HCT116 (cell line): ENCODE measurements around the gene PDE6B. TPM values are rescaled to one million over a fixed set of nuclear protein-coding genes. Genes with fewer than 3 reads are reported as not detected.

Experiments used
- ATAC-seq: fragments of 200-7000 bp; cut with Tn5 transposase; 2 replicates; pipeline ENCODE4 v1.9.1; 2020; ENCODE audit warnings: mild to moderate bottlenecking, moderate library complexity
- BruUV-seq: library from RNA; stranded (reverse); fragments of 400-500 nt; replicated peaks from 2 replicates; lab custom pipeline; 2021; lab: Mats Ljungman, UMichigan
- CTCF ChIA-PET: fragments of 300-600 bp; sonication (Branson Sonifier 250); formaldehyde crosslinking; loops from one replicate; lab custom pipeline; 2021; ENCODE audit warnings: antibody characterized with exemption; lab: Charles Lee
- POLR2A ChIA-PET: fragments of 300-600, 350-600 bp; sonication (Branson Sonifier 250); formaldehyde crosslinking; loops from one replicate; lab custom pipeline; 2021; ENCODE audit warnings: antibody characterized with exemption; lab: Charles Lee
- RAD21 ChIA-PET, 2 experiments: fragments of 300-600 bp; sonication (Branson Sonifier 250); formaldehyde crosslinking; loops; one replicate each; lab custom pipeline; 2023; ENCODE audit warnings: low total read pairs in 2 of 2; ENCODE audit not compliant: uncharacterized antibody in 2 of 2, unreplicated experiment in 2 of 2, low non-redundant PET in 1 of 2; lab: Charles Lee
- DNase-seq: peaks from one replicate; pipeline ENCODE4 v3.0.0-alpha.2; 2010; ENCODE audit warnings: low read depth, low spot score
- H2AFZ ChIP-seq: fragments of 200-600 bp; shearing (Covaris generic), sonication (generic); 2 replicates; pipeline ENCODE4 v1.6.1; 2017; ENCODE audit warnings: low read depth, mixed run types, mixed read lengths, antibody characterized with exemption, low read length; ENCODE audit not compliant: poor library complexity, severe bottlenecking
- H3K27ac ChIP-seq: 2 replicates; pipeline ENCODE4 v1.5.1; 2012; ENCODE audit warnings: low read depth, low read length
- H3K27me3 ChIP-seq: fragments of 200-600 bp; sonication (generic); 2 replicates; pipeline ENCODE4 v1.6.1; 2016; ENCODE audit warnings: mixed run types, low read length, mixed read lengths; ENCODE audit not compliant: insufficient read depth
- H3K36me3 ChIP-seq, 2 experiments: fragments of 200-500 bp in 1 of 2; fragments of 200-600 bp in 1 of 2; sonication (Bioruptor generic) in 1 of 2; sonication (generic) in 1 of 2; 2 replicates each; pipeline versions ENCODE4 v1.5.1 to v1.6.1; 2014 to 2016; ENCODE audit warnings: low read length in 2 of 2, inconsistent platforms in 1 of 2, mixed read lengths in 1 of 2, mixed run types in 1 of 2; ENCODE audit not compliant: insufficient read depth in 2 of 2, control insufficient read depth in 1 of 2
- H3K4me1 ChIP-seq, 2 experiments: fragments of 200-600 bp in 1 of 2; sonication (generic) in 1 of 2; 2 replicates each; pipeline versions ENCODE4 v1.5.1 to v1.6.1; 2012 to 2017; ENCODE audit warnings: low read length in 2 of 2, inconsistent platforms in 1 of 2, mild to moderate bottlenecking in 1 of 2, mixed read lengths in 1 of 2, mixed run types in 1 of 2, moderate library complexity in 1 of 2; ENCODE audit not compliant: insufficient read depth in 2 of 2, control insufficient read depth in 1 of 2
- H3K4me2 ChIP-seq: fragments of 200-600 bp; sonication (generic); 2 replicates; pipeline ENCODE4 v1.6.1; 2017; ENCODE audit warnings: mixed run types, low read length, mixed read lengths
- H3K4me3 ChIP-seq, 2 experiments: fragments of 200-600 bp in 1 of 2; sonication (generic) in 1 of 2; replicated peaks in 1 of 2; 2 replicates each; pipeline ENCODE4 v1.5.1; 2011 to 2016; ENCODE audit warnings: low read length in 2 of 2, control low read depth in 1 of 2, low read depth in 1 of 2, mild to moderate bottlenecking in 1 of 2, mixed read lengths in 1 of 2, mixed run types in 1 of 2
- H3K79me2 ChIP-seq: fragments of 200-600 bp; sonication (generic); 2 replicates; pipeline ENCODE4 v1.6.1; 2017; ENCODE audit warnings: mild to moderate bottlenecking, mixed run types, low read length, moderate library complexity, mixed read lengths; ENCODE audit not compliant: insufficient read depth
- H3K9ac ChIP-seq: fragments of 200-600 bp; sonication (generic); 2 replicates; pipeline ENCODE4 v1.6.1; 2016; ENCODE audit warnings: low read length, mixed read lengths
- H3K9me2 ChIP-seq: fragments of 200-600 bp; sonication (generic), shearing (Covaris generic); 2 replicates; pipeline ENCODE4 v1.6.1; 2017; ENCODE audit warnings: mixed run types, mild to moderate bottlenecking, moderate library complexity; ENCODE audit not compliant: insufficient read depth
- H3K9me3 ChIP-seq, 2 experiments: fragments of 200-500 bp in 1 of 2; fragments of 200-600 bp in 1 of 2; sonication (Bioruptor generic) in 1 of 2; sonication (generic) in 1 of 2; 2 replicates each; pipeline ENCODE4 v1.6.1; 2014 to 2017; ENCODE audit warnings: low read length in 2 of 2, mixed read lengths in 2 of 2, inconsistent platforms in 1 of 2, low read depth in 1 of 2, mild to moderate bottlenecking in 1 of 2, mixed run types in 1 of 2, moderate library complexity in 1 of 2; ENCODE audit not compliant: control insufficient read depth in 1 of 2, insufficient read depth in 1 of 2
- H4K20me1 ChIP-seq: fragments of 200-600 bp; sonication (generic), shearing (Covaris generic); 2 replicates; pipeline ENCODE4 v1.6.1; 2017; ENCODE audit warnings: mixed run types, mild to moderate bottlenecking, moderate library complexity; ENCODE audit not compliant: insufficient read depth
- CBX3 ChIP-seq: IDR thresholded peaks from 2 replicates; pipeline ENCODE4 v1.6.1; 2012; ENCODE audit warnings: low read depth
- CEBPB ChIP-seq: IDR thresholded peaks from 2 replicates; pipeline ENCODE4 v1.6.1; 2012; ENCODE audit warnings: low read depth
- ELF1 ChIP-seq: IDR thresholded peaks from 2 replicates; pipeline ENCODE4 v1.6.1; 2012; ENCODE audit warnings: low read depth, borderline replicate concordance
- EZH2 ChIP-seq: fragments of 200-600 bp; sonication (generic); IDR thresholded peaks from 2 replicates; pipeline ENCODE4 v1.6.1; 2017; ENCODE audit warnings: antibody characterized with exemption, mixed run types
- EZH2phosphoT487 ChIP-seq: fragments of 200-600 bp; IDR thresholded peaks from 2 replicates; pipeline ENCODE4 v1.6.1; 2018; ENCODE audit warnings: antibody characterized with exemption, borderline replicate concordance
- JUND ChIP-seq: IDR thresholded peaks from 2 replicates; pipeline ENCODE4 v1.6.1; 2012
- POLR2A ChIP-seq: IDR thresholded peaks from 2 replicates; pipeline ENCODE4 v1.7.0; 2011; ENCODE audit warnings: borderline replicate concordance; ENCODE audit not compliant: insufficient read depth, insufficient read length; ENCODE audit errors: extremely low read depth
- RAD21 ChIP-seq: IDR thresholded peaks from 2 replicates; pipeline ENCODE4 v1.6.1; 2012; ENCODE audit warnings: low read depth, mild to moderate bottlenecking
- SIN3A ChIP-seq: IDR thresholded peaks from 2 replicates; pipeline ENCODE4 v1.6.1; 2012; ENCODE audit warnings: low read depth
- SP1 ChIP-seq: IDR thresholded peaks from 2 replicates; pipeline ENCODE4 v1.6.1; 2012; ENCODE audit warnings: low read depth
- SRF ChIP-seq: IDR thresholded peaks from 2 replicates; pipeline ENCODE4 v1.6.1; 2012; ENCODE audit warnings: low read depth
- YY1 ChIP-seq: IDR thresholded peaks from 2 replicates; pipeline ENCODE4 v1.6.1; 2011; ENCODE audit warnings: low read length, low read depth, moderate library complexity, mild to moderate bottlenecking; ENCODE audit not compliant: insufficient replicate concordance; ENCODE audit errors: extremely low read depth
- ZFX ChIP-seq: fragments of 450-650 bp; IDR thresholded peaks from 2 replicates; pipeline ENCODE4 v1.6.1; 2017
- intact Hi-C: fragments of 100-400 bp; cut with micrococcal nuclease; formaldehyde crosslinking; loops from 2 replicates; pipeline ENCODE4 v1.10.0; 2022
- total RNA-seq: library from RNA; stranded (reverse); gene quantifications from one replicate; pipeline ENCODE4 v1.2.1, GENCODE V29; 2021; ENCODE audit not compliant: unreplicated experiment
- TF ChIP-seq, protein P1 (sequence below), 3 experiments: fragments of 200-600 bp in 1 of 3; sonication (generic) in 1 of 3; IDR thresholded peaks in 2 of 3; conservative IDR thresholded peaks in 1 of 3; 2 replicates each; pipeline ENCODE4 v1.5.1; 2012 to 2017; ENCODE audit warnings: low read depth in 2 of 3, low read length in 2 of 3, antibody characterized with exemption in 1 of 3, borderline replicate concordance in 1 of 3, control low read depth in 1 of 3, mild to moderate bottlenecking in 1 of 3, mixed read lengths in 1 of 3, mixed run types in 1 of 3, moderate library complexity in 1 of 3; ENCODE audit not compliant: insufficient read depth in 1 of 3
- TF ChIP-seq, protein P2 (sequence below): IDR thresholded peaks from 2 replicates; pipeline ENCODE4 v1.6.1; 2012
- TF ChIP-seq, protein P3 (sequence below): IDR thresholded peaks from 2 replicates; pipeline ENCODE4 v1.6.1; 2011; ENCODE audit warnings: mild to moderate bottlenecking, low read length, moderate library complexity; ENCODE audit not compliant: insufficient replicate concordance; ENCODE audit errors: extremely low read depth

The PDE6B gene
- total RNA-seq, 1 experiment from 2014 or later = not detected

GRCh38 chr4:600850-601515 is 24.4 kb upstream of the PDE6B start:
- no peak overlapping the region for H3K27ac ChIP-seq
- TF ChIP-seq ZFX (no peak), SP1 (no peak), CBX3 (no peak), CEBPB (no peak), JUND (no peak), SIN3A (no peak), POLR2A (no peak), YY1 (no peak), SRF (no peak), RAD21 (no peak), ELF1 (no peak), EZH2phosphoT487 (no peak), EZH2 (no peak)
- TF ChIP-seq, protein P1, sequence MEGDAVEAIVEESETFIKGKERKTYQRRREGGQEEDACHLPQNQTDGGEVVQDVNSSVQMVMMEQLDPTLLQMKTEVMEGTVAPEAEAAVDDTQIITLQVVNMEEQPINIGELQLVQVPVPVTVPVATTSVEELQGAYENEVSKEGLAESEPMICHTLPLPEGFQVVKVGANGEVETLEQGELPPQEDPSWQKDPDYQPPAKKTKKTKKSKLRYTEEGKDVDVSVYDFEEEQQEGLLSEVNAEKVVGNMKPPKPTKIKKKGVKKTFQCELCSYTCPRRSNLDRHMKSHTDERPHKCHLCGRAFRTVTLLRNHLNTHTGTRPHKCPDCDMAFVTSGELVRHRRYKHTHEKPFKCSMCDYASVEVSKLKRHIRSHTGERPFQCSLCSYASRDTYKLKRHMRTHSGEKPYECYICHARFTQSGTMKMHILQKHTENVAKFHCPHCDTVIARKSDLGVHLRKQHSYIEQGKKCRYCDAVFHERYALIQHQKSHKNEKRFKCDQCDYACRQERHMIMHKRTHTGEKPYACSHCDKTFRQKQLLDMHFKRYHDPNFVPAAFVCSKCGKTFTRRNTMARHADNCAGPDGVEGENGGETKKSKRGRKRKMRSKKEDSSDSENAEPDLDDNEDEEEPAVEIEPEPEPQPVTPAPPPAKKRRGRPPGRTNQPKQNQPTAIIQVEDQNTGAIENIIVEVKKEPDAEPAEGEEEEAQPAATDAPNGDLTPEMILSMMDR (IDR thresholded peaks at IDR 0.05 in 2 of 3, conservative IDR thresholded peaks at IDR 0.05 in 1 of 3; ENCODE audit: borderline replicate concordance in 1 of 3, insufficient read depth in 1 of 3, low read depth in 2 of 3, low read length in 2 of 3) = no peak
- TF ChIP-seq, protein P2, sequence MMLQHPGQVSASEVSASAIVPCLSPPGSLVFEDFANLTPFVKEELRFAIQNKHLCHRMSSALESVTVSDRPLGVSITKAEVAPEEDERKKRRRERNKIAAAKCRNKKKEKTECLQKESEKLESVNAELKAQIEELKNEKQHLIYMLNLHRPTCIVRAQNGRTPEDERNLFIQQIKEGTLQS = no peak
- TF ChIP-seq, protein P3, sequence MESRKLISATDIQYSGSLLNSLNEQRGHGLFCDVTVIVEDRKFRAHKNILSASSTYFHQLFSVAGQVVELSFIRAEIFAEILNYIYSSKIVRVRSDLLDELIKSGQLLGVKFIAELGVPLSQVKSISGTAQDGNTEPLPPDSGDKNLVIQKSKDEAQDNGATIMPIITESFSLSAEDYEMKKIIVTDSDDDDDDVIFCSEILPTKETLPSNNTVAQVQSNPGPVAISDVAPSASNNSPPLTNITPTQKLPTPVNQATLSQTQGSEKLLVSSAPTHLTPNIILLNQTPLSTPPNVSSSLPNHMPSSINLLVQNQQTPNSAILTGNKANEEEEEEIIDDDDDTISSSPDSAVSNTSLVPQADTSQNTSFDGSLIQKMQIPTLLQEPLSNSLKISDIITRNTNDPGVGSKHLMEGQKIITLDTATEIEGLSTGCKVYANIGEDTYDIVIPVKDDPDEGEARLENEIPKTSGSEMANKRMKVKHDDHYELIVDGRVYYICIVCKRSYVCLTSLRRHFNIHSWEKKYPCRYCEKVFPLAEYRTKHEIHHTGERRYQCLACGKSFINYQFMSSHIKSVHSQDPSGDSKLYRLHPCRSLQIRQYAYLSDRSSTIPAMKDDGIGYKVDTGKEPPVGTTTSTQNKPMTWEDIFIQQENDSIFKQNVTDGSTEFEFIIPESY = no peak
- ChIA-PET POLR2A (no interaction called here), CTCF (no interaction called here), RAD21 (no interaction called here)
- no peak for ATAC-seq
- H3K9me2 ChIP-seq = no peaks in the 10 kb centered on the region
- H3K79me2 ChIP-seq = no peaks in the 10 kb centered on the region
- H3K4me1 ChIP-seq = peaks cover 3 to 4% of the 10 kb centered on the region in 2 experiments; a peak in 2 of 4 replicates
- no peaks in the 10 kb centered on the region for H4K20me1 ChIP-seq
- intact Hi-C loops = loop anchor here (10.0 kb wide), 1 partner anchor 384 kb away; the partner anchor contains the start of gene IDUA
- no peak overlapping the region for H2AFZ ChIP-seq
- no peak for DNase-seq
- no peak overlapping the region for H3K4me2 ChIP-seq
- no peak overlapping the region for H3K4me3 ChIP-seq
- BruUV-seq = no TSS peak
- H3K36me3 ChIP-seq = no peaks in the 10 kb centered on the region
- H3K27me3 ChIP-seq = no peaks in the 10 kb centered on the region
- H3K9ac ChIP-seq = no peak overlapping the region
- no peaks in the 10 kb centered on the region for H3K9me3 ChIP-seq
